NK-92 (cell line): ENCODE results near the gene DNAJC15.

ENCODE experiments used
- DNase-seq: peaks from one replicate; lab custom pipeline; 2025; ENCODE audit not compliant: unreplicated experiment; lab: John Stamatoyannopoulos, UW

DNAJC15 gene

DNA sequence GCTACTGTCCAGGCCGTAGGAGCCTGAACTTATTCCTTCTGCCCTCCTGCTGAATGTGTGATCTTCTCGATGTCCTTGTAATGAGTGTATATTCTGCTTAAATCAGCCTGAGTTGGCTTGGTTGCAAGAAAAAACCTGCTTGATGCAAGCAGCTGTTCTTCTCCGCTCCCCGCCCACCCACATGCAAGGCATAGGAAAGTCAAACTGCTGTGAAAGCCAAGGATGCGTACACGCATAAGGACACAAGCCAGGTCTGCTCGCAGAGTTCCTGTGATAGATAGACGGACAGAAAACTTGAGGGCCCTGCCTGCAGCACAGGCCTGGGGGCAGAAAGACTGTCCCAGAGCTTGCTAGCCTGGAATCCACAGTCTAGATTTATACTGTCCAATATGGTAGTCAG is 101.1 kb downstream of the DNAJC15 start:
- DNase-seq, result no peak

DNA sequence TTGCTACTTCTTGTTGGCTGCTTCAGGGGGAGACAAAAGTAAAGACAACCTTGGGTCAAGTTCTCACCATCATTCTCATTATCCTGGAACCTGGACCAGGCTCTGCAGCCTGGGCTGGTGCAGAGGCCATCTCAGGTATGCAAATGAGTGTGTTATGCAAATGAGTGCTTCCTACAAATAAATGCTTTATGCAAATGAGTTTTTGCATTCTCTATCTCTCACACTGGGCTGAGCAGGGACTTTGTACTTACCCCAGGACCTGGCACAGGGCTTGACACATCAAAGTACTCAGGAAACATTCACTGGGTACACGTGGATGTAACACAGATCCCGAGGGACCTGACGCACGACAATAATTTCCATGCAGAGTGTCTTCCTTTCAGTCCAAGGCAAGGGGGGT is 103.0 kb downstream of the DNAJC15 start:
- no peak for DNase-seq

DNA sequence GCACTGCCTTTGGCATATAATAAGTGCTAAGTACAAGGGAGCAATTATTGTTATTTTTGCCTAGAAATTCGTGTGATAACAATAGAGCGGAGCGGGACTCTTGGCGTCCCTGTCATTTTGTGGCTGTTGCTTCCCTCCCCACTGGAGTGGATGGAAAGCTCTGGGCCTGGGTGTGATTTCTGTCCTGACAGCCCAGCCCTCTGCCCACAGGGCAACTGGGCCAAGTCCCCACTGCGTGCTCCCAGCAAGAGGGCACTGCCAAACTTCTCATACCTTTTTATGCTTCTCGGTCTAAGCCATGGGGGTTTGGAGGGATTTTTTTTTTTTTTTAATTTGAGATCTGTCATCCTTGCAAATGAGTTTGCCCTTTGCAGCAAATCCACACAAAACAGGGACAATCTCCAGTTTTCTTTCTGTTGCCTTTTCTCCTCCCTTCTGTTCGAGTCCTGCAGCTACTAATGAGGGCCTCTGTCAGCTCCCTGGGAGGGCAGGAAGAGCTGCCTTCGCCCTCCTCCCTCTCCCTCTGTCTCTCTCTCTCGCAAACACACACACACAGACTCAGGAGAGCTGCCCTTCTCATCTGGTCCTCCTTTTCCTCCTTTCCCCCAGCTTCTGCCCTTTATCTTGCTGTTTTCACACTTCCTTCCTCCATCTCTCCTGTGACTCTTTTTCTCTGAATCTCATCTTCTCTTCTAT is 103.9 kb downstream of the DNAJC15 start:
- no peak for DNase-seq

DNA sequence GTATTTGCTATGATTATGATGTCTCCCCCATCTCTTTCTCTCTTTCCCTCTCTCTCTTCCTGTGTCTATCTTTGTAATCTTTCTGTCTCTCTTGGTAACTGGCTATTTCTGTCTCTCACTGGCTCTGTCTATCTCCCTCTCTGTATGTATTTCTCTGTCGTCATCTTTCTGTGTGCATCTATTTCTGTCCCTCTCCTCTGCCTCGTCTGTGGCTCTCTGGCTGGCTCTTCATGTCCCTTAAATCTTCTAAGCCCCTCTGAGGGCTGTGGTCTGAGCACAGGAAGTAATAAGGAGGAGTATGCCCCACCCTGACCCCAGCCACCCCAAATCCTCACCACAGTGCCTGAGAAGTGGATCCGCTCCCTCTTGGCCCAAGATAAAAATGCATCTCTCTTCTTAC is 104.4 kb downstream of the DNAJC15 start:
- no peak for DNase-seq

DNA sequence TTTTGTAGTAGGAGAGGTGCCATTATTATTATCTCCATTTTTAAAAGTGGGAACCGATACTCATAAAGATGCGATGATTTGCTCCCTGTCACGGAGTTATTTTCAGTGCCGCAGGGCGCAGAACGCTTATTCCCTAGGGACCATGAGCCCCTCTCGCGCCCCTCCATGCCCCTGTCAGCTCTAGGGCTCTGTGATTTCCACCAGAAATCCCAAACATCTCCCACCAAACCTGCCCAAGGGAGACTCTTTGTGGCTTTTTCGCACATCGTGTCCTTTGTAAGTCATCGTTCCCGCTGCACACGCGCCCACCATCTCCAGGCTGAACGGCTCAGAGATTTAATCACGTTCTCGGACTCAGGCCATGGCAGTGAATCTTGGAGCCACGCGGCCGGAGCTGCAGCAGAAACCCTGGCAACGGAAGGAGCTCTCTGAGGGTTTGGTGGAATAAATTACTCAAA is 105.1 kb downstream of the DNAJC15 start:
- no peak for DNase-seq

DNA sequence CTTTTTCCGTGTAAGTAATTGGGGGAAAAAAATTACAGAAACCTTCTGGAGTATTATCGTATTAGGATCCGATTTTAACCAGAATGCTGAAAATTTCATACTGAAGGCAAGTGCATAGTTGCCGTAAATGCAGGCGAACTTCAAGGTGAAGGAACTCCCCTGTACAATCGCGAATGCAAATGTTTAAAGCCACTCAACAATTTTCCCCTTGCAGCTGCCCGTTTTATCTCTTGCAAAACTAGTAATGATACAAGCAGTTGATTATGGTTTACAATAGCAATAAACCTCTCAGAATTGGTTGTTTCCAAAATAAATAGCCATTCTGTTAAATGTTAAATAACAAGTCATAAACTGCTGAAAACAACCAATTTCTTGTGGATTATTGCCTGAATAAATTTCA is 105.7 kb downstream of the DNAJC15 start:
- DNase-seq, result no peak

DNA sequence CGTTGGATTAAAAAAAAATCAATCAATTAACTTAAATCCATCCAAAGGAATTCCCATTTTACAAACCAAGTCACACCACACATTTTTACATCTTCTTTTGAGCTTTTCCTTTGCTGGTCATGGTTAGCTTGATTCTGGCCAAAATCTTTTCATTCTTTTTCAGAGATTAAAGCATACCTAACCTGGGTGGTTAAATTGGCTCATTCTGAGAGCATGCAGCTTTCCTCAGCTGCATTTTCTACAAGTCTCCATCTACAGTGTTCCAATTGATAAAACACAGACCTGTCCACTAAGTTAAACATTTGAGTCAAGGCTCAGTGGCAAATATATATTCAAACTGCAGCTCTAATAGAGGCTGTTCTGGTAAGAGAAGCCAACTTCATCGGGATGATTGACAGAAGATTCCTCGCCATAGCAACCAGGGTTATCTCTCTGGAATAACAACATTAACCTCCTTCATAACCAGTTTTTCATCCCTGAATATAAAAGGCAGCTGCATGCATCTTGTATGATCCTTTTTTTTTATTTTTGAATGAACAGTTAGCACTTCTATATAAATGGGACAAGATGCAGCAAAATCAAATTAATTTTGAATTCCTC is 106.2 kb downstream of the DNAJC15 start:
- no peak for DNase-seq

DNA sequence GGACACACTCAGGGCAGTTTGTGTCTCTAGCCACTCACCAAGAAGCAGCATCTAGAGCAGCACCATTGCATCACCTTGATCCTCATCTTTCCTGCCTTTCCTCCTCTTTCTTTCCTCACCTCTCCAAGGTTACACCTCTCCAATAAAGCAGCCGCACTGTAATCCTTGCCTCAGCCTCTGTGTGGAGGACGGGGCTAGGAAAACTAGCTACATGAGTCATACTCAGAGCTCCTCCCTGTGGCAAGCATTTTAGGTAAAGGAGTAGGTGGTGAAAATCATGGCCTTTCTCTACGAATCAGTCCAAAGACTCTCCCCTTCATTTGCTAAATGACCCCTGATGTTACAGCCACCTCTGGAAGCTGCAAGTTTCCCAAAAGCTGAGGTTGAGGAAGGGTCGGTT is 108.9 kb downstream of the DNAJC15 start:
- no peak for DNase-seq

DNA sequence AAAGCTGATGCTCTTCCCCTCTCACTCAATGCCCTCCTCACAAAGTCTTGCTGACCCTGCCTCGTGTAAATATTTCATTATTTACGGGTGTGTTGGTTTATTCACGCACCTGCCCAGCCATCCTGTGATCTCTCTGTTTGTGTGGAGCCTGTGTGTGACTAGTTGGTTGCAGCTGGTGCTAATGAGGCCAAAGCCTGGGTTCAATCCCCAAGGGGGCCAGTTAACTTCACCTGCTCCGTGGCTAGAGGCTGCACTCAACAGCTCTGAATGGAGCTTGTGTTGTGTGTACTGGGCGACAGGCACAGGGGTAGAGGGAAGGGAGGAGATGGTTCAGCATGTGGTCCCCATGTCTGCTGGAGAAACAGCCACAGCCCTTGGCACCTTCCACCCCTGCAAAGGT is 109.5 kb downstream of the DNAJC15 start:
- DNase-seq, result no peak

DNA sequence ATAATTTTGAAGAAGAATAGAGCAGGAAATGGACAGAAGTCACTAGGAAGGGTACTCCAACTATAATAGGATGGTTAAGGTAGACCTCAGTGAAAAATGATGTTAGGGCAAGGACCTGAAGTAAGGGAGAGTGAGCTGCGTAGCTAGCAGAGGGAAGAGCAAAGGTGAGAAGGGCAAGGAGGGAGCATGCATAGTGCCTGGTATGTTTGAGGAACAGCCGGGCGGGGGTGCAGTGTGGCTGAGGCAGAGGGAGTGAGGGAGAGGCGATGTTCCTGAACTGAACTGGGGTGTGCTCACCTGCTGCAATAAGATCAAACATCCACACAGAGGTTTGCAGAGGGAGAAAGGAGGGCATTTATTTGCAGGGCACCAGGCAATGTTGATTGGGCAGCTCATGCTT is 110.4 kb downstream of the DNAJC15 start:
- DNase-seq, result no peak

DNA sequence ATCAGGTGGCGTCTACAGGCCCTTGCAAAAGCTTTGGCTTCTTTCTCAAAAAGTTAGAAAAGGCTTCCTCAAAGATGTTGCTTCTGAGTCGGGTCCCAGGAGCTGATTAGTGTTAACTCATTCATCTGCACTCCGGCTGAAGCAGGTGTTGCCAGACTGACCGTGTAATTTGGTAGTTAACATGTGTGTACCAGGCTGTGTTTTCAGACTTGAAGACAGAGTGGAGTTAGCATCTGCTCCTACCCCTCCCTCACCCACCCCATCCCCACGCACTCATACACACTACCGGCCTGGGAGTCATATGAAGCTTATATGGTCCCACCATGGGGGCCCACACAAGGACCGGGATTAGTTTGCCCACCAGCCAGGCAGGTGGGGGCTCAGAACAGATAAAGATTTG is 111.5 kb downstream of the DNAJC15 start:
- no peak for DNase-seq

DNA sequence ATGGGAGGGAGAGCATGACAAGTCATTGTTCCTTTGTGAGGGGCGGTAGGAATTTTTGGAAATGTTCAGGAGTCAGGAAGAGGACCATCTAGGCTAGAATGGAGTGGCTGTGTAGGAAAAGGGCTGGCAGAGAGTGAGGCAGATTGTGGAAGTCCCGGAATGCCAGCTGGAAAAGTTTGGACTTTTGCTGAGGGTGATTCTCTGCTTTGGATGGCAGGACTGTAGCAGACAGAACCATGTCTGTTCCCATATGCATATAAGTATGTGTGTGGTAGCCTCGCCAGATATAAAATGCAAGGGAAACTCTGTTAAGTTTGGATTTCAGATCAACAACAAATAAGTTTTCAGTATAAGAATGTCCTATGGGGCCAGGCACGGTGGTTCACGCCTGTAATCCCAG is 112.1 kb downstream of the DNAJC15 start:
- DNase-seq, result no peak

DNA sequence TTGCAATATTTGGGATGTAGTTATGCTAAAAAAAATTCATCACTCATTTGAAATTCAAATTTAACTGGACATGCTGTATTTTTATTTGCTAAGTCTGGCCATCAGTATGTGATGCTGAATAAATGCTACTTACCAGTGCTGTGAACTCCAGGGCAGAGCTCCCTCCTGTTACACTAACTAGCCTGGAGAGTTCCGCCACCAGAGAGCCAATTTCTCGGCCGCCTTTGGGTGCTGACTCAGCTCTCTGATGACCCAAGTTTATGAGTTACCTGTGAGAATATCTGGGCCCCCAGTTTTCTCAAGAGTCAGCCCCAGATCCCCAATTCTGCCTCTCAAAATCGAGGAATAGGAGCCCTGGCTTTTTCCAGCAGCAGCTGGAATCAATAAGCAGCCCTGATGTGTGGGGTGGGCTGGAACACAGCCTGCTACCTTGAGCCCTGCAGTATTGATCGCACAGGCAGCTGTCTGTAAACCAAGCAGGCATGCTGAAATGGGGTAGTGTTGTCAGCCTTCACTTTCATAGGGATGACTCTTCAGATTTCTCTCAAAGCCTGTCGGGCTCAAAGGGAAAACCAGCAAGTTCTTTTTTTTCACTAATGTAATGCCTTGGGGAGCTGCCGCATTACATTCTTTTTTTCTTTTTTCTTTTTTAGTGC is 113.7 kb downstream of the DNAJC15 start:
- no peak for DNase-seq

DNA sequence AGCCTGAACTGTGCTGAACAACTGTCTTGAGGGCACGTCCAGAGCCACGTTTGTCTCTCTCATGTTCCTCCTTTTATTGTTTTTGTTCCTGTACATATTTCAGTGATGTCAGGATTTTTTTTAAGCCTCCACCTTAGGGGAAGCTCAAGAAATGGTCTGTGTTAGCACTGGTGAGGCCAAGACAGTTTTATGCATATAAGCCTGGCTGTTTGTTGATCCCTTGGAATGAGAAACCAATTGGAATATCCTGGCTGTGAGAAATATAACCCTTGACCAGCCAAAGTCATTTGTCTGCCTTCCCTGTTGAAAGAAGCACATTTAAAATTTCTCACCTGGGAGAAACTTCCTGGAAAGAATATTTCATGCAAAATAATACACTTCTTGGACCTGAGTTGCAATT is 115.8 kb downstream of the DNAJC15 start:
- no peak for DNase-seq

DNA sequence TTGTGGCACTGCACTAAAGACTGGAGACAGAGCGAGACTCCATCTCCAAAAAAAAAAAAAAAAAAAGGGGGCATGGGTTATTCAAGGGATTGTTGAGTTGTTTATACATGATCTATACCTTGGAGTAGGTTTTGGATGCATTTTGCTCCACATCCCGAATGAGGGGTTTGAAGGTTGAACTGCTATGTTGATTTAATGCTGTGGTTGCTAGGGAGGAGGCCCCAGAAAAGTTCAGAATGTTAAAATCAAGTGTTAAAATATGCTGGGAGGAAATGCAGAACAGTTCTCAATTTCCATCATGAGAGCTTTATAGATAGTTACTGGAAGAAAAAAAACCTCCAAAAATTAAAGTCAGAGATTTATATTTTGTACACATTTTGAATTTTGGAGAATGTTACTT is 116.5 kb downstream of the DNAJC15 start:
- DNase-seq, result no peak

DNA sequence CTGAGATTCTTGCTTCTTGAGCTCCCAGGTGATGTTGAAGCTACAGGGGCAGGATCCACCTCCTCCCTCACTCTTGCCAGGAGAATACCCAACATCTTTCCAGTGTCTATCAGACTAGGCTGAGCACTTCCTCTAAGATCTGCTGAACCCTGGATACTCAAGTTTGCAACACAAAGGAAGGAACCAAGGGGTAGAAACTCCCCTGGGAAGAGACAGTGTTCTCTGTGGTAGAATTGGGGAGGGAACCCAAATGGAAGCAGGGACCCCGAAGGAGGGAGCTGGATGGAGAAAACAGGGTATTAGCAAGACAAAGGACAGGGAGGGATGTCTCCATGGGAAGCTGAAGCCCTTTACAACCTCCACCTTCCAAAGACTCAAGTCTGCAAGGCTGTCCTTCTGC is 117.6 kb downstream of the DNAJC15 start:
- no peak for DNase-seq

DNA sequence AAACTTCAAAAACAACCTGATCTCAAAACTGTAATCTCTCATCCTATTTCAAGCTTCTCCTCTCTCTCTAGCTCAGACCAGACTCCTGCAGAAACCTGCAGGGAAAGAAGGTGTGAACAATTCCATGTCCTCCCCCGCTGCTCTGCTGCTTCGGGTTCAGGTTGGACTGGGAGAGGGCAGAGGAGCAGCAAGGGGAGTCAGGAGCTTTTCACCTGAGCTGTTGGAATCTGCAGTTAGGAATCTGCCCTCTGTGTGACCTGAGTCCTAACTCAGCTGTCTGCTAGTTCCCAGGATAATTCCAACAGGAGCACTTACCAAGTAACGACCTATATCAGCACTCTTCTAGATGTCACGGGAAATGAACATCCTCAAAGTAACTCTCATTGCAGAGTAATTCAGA is 118.3 kb downstream of the DNAJC15 start:
- no peak for DNase-seq

DNA sequence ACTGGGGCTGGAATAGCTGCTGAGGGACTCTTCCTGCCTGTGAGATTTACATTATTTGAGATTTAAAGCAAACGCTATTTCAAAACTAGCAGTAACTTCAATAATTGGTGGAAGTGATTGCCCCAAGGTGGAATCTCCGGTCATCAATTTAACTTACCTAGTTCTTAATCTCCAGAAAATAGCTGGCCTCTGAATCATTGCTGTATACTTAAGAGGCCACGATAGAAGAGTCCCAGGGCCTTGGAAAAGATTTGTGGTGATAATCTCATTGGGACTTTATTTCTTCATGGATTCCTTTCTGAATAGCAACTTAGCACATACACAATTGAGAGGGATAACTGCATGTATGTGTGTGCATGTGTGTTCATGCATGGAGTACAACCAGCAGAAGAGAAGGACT is 120.2 kb downstream of the DNAJC15 start:
- no peak for DNase-seq

DNA sequence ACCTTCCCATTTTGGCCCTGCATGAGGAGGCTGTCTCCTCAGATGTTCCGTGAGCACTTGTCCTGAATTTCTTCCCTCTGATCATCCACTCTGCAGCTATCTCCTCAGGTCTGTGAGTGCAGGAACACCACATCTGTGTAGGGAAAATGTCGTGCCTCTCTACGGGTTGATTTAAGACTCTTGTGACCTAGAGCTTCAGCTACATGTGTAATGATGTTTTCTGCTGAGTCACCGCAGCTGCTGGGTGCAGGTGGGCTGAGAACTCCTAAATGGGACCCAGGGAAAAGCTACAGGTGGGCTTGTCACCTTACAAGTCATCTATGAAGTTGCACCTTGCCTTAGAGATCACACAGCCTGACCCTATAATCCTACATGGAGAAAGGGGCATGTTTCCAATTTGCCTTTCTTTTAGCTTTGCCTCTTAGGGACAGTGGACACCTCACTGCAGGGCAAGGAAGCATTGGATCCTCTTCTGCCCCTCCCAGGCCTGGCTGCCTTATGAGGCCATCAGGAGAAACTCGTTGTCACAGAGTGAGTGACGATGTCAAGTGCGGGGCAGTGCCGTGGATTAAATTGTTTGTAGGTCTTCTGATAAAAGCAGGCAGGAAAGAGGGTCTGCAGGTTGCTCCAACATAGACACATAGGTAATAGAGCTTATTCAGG is 122.3 kb downstream of the DNAJC15 start:
- no peak for DNase-seq

DNA sequence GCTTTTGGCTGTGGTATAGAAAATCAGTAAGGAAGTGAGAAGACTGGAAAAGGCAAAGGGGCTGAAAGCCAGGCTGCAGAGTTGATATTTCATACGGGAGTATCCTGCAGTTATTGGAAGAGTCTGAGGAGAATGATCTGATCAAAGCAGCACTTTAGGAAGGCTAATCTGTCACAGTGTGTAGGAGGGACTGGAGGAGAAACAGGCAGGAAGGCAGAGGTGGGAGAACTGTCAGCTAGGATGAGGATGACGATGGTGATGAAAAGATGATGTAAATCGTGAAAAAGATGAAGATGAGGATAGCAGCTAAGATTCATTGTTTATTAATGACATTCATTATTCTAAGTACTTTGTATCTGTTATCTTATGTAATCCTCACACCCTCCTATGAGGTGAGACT is 123.0 kb downstream of the DNAJC15 start:
- no peak for DNase-seq

DNA sequence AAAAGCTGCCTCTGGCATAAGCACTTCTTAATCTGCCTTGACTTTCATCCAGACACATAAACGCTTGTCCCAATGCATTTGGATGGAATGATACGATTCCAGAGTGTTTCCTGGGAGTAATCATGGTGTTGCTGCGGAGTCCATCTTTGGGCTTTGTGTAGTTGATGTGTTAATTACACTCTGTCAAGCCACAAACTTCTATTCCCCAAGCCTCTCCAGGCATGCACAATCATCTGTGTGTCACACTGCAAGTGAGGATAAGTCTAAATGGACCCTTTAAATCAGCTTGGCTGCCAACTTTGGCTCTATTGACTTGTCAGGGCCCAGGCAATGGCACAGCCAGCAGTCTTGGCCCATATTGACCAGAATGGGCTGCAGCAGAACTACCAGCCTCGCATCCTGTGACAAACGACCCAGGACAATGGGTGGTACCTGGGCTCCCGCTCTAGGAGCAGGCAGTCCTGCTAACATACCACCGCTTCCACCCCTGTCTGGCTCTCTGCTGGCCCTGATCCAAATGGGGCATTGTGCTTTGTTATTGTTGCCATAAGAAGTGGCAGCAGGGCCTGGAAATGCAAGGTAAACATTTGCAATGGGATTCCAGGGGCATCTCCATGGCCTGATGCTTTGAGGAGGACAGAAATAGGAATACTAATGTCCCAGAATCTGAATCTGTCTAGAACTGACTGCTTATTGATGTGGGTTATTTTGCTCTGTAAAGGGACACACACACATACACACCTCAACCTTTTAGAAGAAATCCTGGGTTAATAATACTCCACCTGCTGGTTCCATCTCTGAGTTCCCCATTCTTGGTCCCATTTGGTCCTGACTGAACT is 127.2 kb downstream of the DNAJC15 start:
- no peak for DNase-seq
